WTC11 (cell line): ENCODE results near the gene TMCC1. TPM values are rescaled to one million over a fixed set of nuclear protein-coding genes. Genes with fewer than 3 reads are reported as not detected.

Source experiments
- ATAC-seq: fragments of 200-7000 bp; cut with Tn5 transposase; 2 replicates; pipeline ENCODE4 v1.10.0; 2021; ENCODE audit warnings: mild to moderate bottlenecking, moderate library complexity
- CTCF ChIA-PET: fragments of 300-600 bp; sonication (Branson Sonifier 250); formaldehyde crosslinking; loops from one replicate; lab custom pipeline; 2021; ENCODE audit warnings: antibody characterized with exemption; lab: Charles Lee
- POLR2A ChIA-PET: fragments of 350-600 bp; sonication (Branson Sonifier 250); formaldehyde crosslinking; loops from one replicate; lab custom pipeline; 2021; ENCODE audit warnings: antibody characterized with exemption; lab: Charles Lee
- DNase-seq: peaks from one replicate; pipeline ENCODE4 v3.0.0; 2021; ENCODE audit warnings: low spot score
- H3K27ac Mint-ChIP-seq: 2 replicates; pipeline ENCODE4 v1.8.0; 2021; ENCODE audit warnings: mixed read lengths
- H3K27me3 Mint-ChIP-seq: 2 replicates; pipeline ENCODE4 v1.8.0; 2021; ENCODE audit warnings: low read depth, mild to moderate bottlenecking, moderate library complexity, mixed read lengths
- H3K36me3 Mint-ChIP-seq: 2 replicates; pipeline ENCODE4 v1.8.0; 2021; ENCODE audit warnings: mixed read lengths
- H3K4me1 Mint-ChIP-seq: 2 replicates; pipeline ENCODE4 v1.8.0; 2022; ENCODE audit warnings: mixed read lengths
- H3K4me3 Mint-ChIP-seq: 2 replicates; pipeline ENCODE4 v1.8.0; 2021; ENCODE audit warnings: mild to moderate bottlenecking, moderate library complexity, mixed read lengths
- H3K9me3 Mint-ChIP-seq: 2 replicates; pipeline ENCODE4 v1.8.0; 2021; ENCODE audit warnings: mixed read lengths
- ATF2 ChIP-seq: sonication (generic); formaldehyde crosslinking; IDR thresholded peaks from 2 replicates; pipeline ENCODE4 v1.8.1; 2022; ENCODE audit warnings: low read depth, missing genetic modification reagents, borderline replicate concordance
- CREM ChIP-seq: sonication (generic); formaldehyde crosslinking; IDR thresholded peaks from 2 replicates; pipeline ENCODE4 v1.8.1; 2022; ENCODE audit warnings: mild to moderate bottlenecking, missing genetic modification reagents, moderate library complexity
- ELF4 ChIP-seq: sonication (generic); formaldehyde crosslinking; IDR thresholded peaks from 2 replicates; pipeline ENCODE4 v1.8.1; 2022; ENCODE audit warnings: low read depth, mild to moderate bottlenecking, moderate library complexity, missing genetic modification reagents
- EMX1 ChIP-seq: fragments of 250-450 bp; sonication (Bioruptor Pico); IDR thresholded peaks from 2 replicates; pipeline ENCODE4 v1.8.0; 2021; ENCODE audit warnings: mild to moderate bottlenecking
- FOXJ3 ChIP-seq: sonication (generic); formaldehyde crosslinking; IDR thresholded peaks from 2 replicates; pipeline ENCODE4 v1.9.0; 2021; ENCODE audit warnings: missing genetic modification reagents, mild to moderate bottlenecking, borderline replicate concordance
- FOXK1 ChIP-seq: sonication (generic); formaldehyde crosslinking; IDR thresholded peaks from 2 replicates; pipeline ENCODE4 v1.8.0; 2022; ENCODE audit warnings: mild to moderate bottlenecking, moderate library complexity, missing genetic modification reagents
- FOXP4 ChIP-seq: sonication (generic); formaldehyde crosslinking; IDR thresholded peaks from 2 replicates; pipeline ENCODE4 v1.8.0; 2022; ENCODE audit warnings: mild to moderate bottlenecking, missing genetic modification reagents
- GTF2I ChIP-seq: fragments of 250-450 bp; sonication (Bioruptor Pico); conservative IDR thresholded peaks from 2 replicates; pipeline ENCODE4 v1.4.0; 2021; ENCODE audit warnings: mild to moderate bottlenecking
- HMGA2 ChIP-seq: fragments of 250-450 bp; sonication (Bioruptor Pico); IDR thresholded peaks from 2 replicates; pipeline ENCODE4 v1.4.0; 2021; ENCODE audit warnings: mild to moderate bottlenecking, moderate library complexity
- KAT7 ChIP-seq: sonication (generic); formaldehyde crosslinking; IDR thresholded peaks from 2 replicates; pipeline ENCODE4 v1.8.1; 2023; ENCODE audit warnings: missing genetic modification reagents, mild to moderate bottlenecking, borderline replicate concordance
- MYBL2 ChIP-seq: sonication (generic); formaldehyde crosslinking; IDR thresholded peaks from 2 replicates; pipeline ENCODE4 v1.8.1; 2023; ENCODE audit warnings: mild to moderate bottlenecking, moderate library complexity, missing genetic modification reagents
- SMAD4 ChIP-seq: sonication (generic); formaldehyde crosslinking; IDR thresholded peaks from 2 replicates; pipeline ENCODE4 v1.8.0; 2022; ENCODE audit warnings: mild to moderate bottlenecking, missing genetic modification reagents
- ZBTB43 ChIP-seq: sonication (generic); formaldehyde crosslinking; IDR thresholded peaks from 2 replicates; pipeline ENCODE4 v1.8.1; 2023; ENCODE audit warnings: mild to moderate bottlenecking, missing genetic modification reagents
- ZNF219 ChIP-seq: sonication (generic); formaldehyde crosslinking; IDR thresholded peaks from 2 replicates; pipeline ENCODE4 v1.8.0; 2023; ENCODE audit warnings: missing genetic modification reagents, mild to moderate bottlenecking, borderline replicate concordance
- ZNF263 ChIP-seq: sonication (generic); formaldehyde crosslinking; IDR thresholded peaks from 2 replicates; pipeline ENCODE4 v1.8.1; 2022; ENCODE audit warnings: low read depth, mild to moderate bottlenecking, moderate library complexity, missing genetic modification reagents
- ZNF423 ChIP-seq: fragments of 250-450 bp; sonication (Bioruptor Pico); IDR thresholded peaks from 2 replicates; pipeline ENCODE4 v2.1.2; 2022; ENCODE audit warnings: mild to moderate bottlenecking, moderate library complexity
- total RNA-seq: library from RNA; stranded (reverse); gene quantifications from 3 replicates; pipeline ENCODE4 v1.2.3, GENCODE V29; 2021
- TF ChIP-seq, protein P1 (sequence below): sonication (generic); formaldehyde crosslinking; IDR thresholded peaks from 2 replicates; pipeline ENCODE4 v1.8.1; 2022; ENCODE audit warnings: mild to moderate bottlenecking, moderate library complexity, missing genetic modification reagents
- TF ChIP-seq, protein P2 (sequence below): sonication (generic); formaldehyde crosslinking; IDR thresholded peaks from 2 replicates; pipeline ENCODE4 v1.8.0; 2022; ENCODE audit warnings: mild to moderate bottlenecking, missing genetic modification reagents
- TF ChIP-seq, protein P3 (sequence below): sonication (generic); formaldehyde crosslinking; IDR thresholded peaks from 2 replicates; pipeline ENCODE4 v1.8.1; 2023; ENCODE audit warnings: mild to moderate bottlenecking, missing genetic modification reagents, moderate library complexity
- TF ChIP-seq, protein P4 (sequence below): fragments of 250-450 bp; sonication (Bioruptor Pico); IDR thresholded peaks from 2 replicates; pipeline ENCODE4 v1.8.0; 2021; ENCODE audit warnings: mild to moderate bottlenecking

The TMCC1 gene
- total RNA-seq, 1 experiment from 2014 or later, result 29.3 TPM

DNA sequence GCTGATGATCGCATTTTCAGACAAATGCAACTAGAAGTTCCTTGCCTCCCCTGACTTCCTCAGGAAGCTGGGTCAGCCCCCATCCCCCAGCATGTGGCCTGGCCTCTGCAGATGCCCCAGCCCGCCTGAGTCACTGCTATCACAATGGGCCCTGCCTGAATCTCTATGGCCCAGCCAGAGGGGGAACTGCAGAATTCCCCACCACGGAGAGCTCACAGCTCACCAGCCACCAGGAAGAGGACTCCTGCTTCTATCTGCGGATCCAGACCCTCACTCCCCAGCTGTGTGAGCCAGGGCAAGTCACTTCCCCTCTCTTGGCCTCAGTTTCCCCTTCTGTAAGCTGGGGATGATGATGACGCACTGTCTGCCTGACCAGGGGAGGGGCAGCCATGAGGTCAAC, 293.9 kb downstream of the TMCC1 start (continued):
- TF ChIP-seq HMGA2 (CRISPR knock-in tag) (no peak), FOXP4 (CRISPR knock-in tag) (no peak), ELF4 (CRISPR knock-in tag) (no peak), EMX1 (CRISPR knock-in tag) (no peak), SMAD4 (no peak), ZNF219 (CRISPR knock-in tag) (no peak)
- TF ChIP-seq, protein P1, sequence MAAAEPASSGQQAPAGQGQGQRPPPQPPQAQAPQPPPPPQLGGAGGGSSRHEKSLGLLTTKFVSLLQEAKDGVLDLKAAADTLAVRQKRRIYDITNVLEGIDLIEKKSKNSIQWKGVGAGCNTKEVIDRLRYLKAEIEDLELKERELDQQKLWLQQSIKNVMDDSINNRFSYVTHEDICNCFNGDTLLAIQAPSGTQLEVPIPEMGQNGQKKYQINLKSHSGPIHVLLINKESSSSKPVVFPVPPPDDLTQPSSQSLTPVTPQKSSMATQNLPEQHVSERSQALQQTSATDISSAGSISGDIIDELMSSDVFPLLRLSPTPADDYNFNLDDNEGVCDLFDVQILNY (CRISPR knock-in tag), result no peak
- TF ChIP-seq, protein P2, sequence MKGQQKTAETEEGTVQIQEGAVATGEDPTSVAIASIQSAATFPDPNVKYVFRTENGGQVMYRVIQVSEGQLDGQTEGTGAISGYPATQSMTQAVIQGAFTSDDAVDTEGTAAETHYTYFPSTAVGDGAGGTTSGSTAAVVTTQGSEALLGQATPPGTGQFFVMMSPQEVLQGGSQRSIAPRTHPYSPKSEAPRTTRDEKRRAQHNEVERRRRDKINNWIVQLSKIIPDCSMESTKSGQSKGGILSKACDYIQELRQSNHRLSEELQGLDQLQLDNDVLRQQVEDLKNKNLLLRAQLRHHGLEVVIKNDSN, result no peak
- TF ChIP-seq, protein P3, sequence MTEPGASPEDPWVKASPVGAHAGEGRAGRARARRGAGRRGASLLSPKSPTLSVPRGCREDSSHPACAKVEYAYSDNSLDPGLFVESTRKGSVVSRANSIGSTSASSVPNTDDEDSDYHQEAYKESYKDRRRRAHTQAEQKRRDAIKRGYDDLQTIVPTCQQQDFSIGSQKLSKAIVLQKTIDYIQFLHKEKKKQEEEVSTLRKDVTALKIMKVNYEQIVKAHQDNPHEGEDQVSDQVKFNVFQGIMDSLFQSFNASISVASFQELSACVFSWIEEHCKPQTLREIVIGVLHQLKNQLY (CRISPR knock-in tag), result no peak

DNA sequence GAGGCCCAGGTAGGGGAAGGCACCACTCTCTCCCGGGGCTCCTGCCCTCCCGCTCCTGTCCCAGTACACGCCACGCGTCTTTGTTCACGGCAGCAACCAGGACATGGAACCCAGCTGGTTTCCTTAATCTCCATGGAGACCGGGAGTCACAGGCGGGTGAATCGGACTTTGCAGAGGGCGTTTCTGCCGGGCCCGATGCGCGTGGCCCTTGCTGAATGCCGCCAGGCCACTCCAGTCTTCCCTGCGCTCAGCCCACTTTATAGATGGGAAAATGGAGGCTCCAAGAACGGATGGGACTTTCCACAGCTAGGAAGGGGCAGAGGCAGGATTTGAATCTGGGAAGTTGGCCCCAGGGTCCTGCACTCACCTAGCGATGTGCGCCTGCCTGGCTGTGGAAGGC, 294.4 kb downstream of the TMCC1 start:
- Mint-ChIP-seq H3K4me1 (peaks cover 85% of the 10 kb centered on the region), H3K36me3 (no peaks in the 10 kb centered on the region), H3K27me3 (peaks cover 8% of the 10 kb centered on the region), H3K4me3 (no peak overlapping the region), H3K27ac (0 out of 2 replicates have a peak overlapping the region, but pooled peaks have one; percentile 87), H3K9me3 (no peaks in the 10 kb centered on the region)
- DNase-seq, result no peak
- ATAC-seq, result no peak
- POLR2A ChIA-PET, result interaction anchor here (1.0 kb wide), 1 partner anchor 160 kb away, joined by 3 read pairs; the partner anchor contains the start of gene MBD4
- CTCF ChIA-PET, result interaction anchor here (0.6 to 6.1 kb wide), 5 partner anchors 10 to 216 kb away, joined by 3 to 47 read pairs (median 3); no protein-coding TSS in a partner anchor
- TF ChIP-seq GTF2I (CRISPR knock-in tag) (0 out of 2 replicates have a peak, but pooled peaks have one; percentile 26), FOXJ3 (no peak), CREM (no peak), ATF2 (0 out of 2 replicates have a peak, but pooled peaks have one; percentile 28), ZNF219 (CRISPR knock-in tag) (no peak)

DNA sequence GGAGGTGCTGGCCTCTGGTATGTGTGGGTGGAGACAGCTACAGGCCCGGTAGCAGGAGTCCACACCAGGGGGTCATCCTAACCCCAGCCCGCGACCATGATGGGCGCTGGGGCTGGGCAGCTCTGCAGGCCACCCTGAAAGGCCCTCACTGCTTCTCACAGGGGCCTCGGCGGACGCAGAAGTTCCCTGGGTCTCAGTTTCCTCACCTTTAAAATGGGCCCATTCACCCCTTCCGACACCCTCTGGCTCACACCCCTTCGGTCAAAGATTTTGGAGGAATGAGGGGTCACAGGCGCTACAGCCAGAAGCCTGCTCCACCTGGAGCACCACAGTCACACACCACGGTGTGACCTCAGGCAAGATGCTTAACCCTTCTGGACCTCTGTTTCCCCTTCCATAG, 295.0 kb downstream of the TMCC1 start:
- Mint-ChIP-seq H3K27ac (peak overlapping the region; percentile 60; the same call in 1 of the 2 replicates), H3K4me1 (peaks cover 85% of the 10 kb centered on the region), H3K27me3 (peaks cover 2% of the 10 kb centered on the region; the same call in 1 of the 2 replicates), H3K4me3 (no peak overlapping the region), H3K9me3 (no peaks in the 10 kb centered on the region), H3K36me3 (no peaks in the 10 kb centered on the region)
- ATAC-seq (no peak), DNase-seq (no peak)
- ChIA-PET POLR2A (no interaction called here), CTCF (interaction anchor here (0.8 to 6.1 kb wide), 4 partner anchors 9 to 215 kb away, joined by 3 to 47 read pairs (median 4); no protein-coding TSS in a partner anchor)
- TF ChIP-seq FOXK1 (CRISPR knock-in tag) (no peak), ZNF423 (CRISPR knock-in tag) (no peak), ZNF263 (no peak), KAT7 (CRISPR knock-in tag) (no peak), MYBL2 (CRISPR knock-in tag) (no peak), GTF2I (CRISPR knock-in tag) (0 out of 2 replicates have a peak, but pooled peaks have one; percentile 42), ZBTB43 (CRISPR knock-in tag) (no peak)
- TF ChIP-seq, protein P4, sequence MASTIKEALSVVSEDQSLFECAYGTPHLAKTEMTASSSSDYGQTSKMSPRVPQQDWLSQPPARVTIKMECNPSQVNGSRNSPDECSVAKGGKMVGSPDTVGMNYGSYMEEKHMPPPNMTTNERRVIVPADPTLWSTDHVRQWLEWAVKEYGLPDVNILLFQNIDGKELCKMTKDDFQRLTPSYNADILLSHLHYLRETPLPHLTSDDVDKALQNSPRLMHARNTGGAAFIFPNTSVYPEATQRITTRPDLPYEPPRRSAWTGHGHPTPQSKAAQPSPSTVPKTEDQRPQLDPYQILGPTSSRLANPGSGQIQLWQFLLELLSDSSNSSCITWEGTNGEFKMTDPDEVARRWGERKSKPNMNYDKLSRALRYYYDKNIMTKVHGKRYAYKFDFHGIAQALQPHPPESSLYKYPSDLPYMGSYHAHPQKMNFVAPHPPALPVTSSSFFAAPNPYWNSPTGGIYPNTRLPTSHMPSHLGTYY, result no peak
